ENCODE measurements around the gene TMEM80. TPM values are rescaled to one million over a fixed set of nuclear protein-coding genes. Genes with fewer than 3 reads are reported as not detected.

TMEM80 gene
- total RNA-seq, 4 donors from 2014 or later: 10.7 to 58.9 (median 44.5) TPM

DNA sequence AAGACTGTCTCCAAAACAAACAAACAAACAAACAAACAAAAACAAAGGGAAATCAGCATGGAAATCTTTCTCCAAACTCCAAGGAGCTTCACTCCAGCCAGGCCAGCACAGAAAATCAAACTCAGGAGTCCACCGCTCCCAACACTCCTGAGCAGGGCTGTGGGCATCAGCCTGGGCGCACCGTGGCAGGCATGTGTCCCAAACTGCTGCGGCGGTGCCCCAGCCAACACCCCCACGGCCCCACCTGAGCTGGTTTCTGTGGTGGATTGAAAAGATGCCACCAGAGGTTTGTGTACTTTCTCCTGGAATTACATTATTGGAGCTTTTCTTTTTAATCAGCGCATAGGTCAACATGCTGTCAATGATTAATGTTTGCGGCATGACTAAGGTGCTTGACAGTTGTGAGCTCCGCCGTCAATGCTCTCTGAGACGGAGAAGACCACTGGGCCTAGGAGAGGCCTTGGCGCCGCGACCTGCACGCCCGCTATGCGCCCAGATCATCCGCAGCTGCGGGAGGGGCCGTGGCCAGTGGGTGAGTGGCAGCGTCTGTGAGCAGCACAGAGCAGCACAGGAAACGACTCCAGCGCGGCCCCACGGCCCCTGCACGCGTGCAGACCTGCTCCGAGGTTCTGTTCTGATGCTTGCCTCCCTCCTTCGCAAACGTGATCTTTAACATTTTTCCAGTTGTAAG is 40.4 kb upstream of the TMEM80 start:
- Histone ChIP-seq H3K27ac (peak overlapping the region in 3 of 4 donors; percentile 51 to 90 (median 84)), H3K36me3 (peaks cover 0 to 29% (median 0%) of the 10 kb centered on the region in 3 donors), H3K4me3 (peak overlapping the region in 2 of 4 donors; percentile 5 to 30), H3K9me3 (no peaks in the 10 kb centered on the region), H3K27me3 (no peaks in the 10 kb centered on the region), H3K4me1 (peaks cover 0 to 53% (median 7%) of the 10 kb centered on the region in 4 donors)
- peak in 2 of 3 donors; percentile 59 to 66 for DNase-seq
- no peak for TF ChIP-seq CTCF (IDR thresholded peaks at IDR 0.05)
- no peak for TF ChIP-seq POLR2A (IDR thresholded peaks at IDR 0.05)

GRCh38 chr11:656426-656825 is 39.2 kb upstream of the TMEM80 start:
- no peak for TF ChIP-seq CTCF (IDR thresholded peaks at IDR 0.05)
- TF ChIP-seq POLR2A (IDR thresholded peaks at IDR 0.05): no peak
- H3K27ac ChIP-seq: peak overlapping the region in 3 of 4 donors; percentile 47 to 84 (median 59)
- H3K27me3 ChIP-seq: no peaks in the 10 kb centered on the region
- peaks cover 0 to 53% (median 7%) of the 10 kb centered on the region in 4 donors for H3K4me1 ChIP-seq
- H3K36me3 ChIP-seq: peaks cover 0 to 24% (median 0%) of the 10 kb centered on the region in 3 donors
- DNase-seq: no peak
- H3K9me3 ChIP-seq: no peaks in the 10 kb centered on the region
- H3K4me3 ChIP-seq: no peak overlapping the region

- no peaks in the 10 kb centered on the region for H3K27me3 ChIP-seq
- TF ChIP-seq POLR2A (IDR thresholded peaks at IDR 0.05): no peak
- TF ChIP-seq CTCF (IDR thresholded peaks at IDR 0.05): no peak
- peaks cover 0 to 53% (median 7%) of the 10 kb centered on the region in 4 donors for H3K4me1 ChIP-seq
- DNase-seq: peak in 1 of 3 donors; percentile 52
- H3K36me3 ChIP-seq: peaks cover 0 to 21% (median 0%) of the 10 kb centered on the region in 3 donors
- H3K4me3 ChIP-seq: no peak overlapping the region
- no peaks in the 10 kb centered on the region for H3K9me3 ChIP-seq
- H3K27ac ChIP-seq: peak overlapping the region in 3 of 4 donors; percentile 47 to 89 (median 84)
Measured at GRCh38 chr11:656866-657265, 38.8 kb upstream of the TMEM80 start.

- Histone ChIP-seq H3K36me3 (peaks cover 0 to 15% (median 0%) of the 10 kb centered on the region in 3 donors), H3K27me3 (no peaks in the 10 kb centered on the region), H3K4me1 (peaks cover 0 to 53% (median 7%) of the 10 kb centered on the region in 4 donors), H3K27ac (peak overlapping the region in 3 of 4 donors; percentile 47 to 89 (median 84)), H3K4me3 (peak overlapping the region in 1 of 4 donors; percentile 3), H3K9me3 (no peaks in the 10 kb centered on the region)
- DNase-seq: peak in 2 of 3 donors; percentile 81 to 83
- peak in 3 of 6 experiments; percentile 20 to 37 (median 26) for TF ChIP-seq CTCF (IDR thresholded peaks at IDR 0.05)
- TF ChIP-seq POLR2A (IDR thresholded peaks at IDR 0.05): peak; percentile 37 to 46
Measured at GRCh38 chr11:657691-658126, 37.9 kb upstream of the TMEM80 start.

- Histone ChIP-seq H3K36me3 (peaks cover 0 to 11% (median 0%) of the 10 kb centered on the region in 3 donors), H3K27me3 (no peaks in the 10 kb centered on the region), H3K9me3 (no peaks in the 10 kb centered on the region), H3K27ac (peak overlapping the region in 2 of 4 donors; percentile 15 to 84), H3K4me3 (no peak overlapping the region), H3K4me1 (peaks cover 0 to 45% (median 7%) of the 10 kb centered on the region in 4 donors)
- DNase-seq: peak in 1 of 3 donors; percentile 48
- TF ChIP-seq CTCF (IDR thresholded peaks at IDR 0.05) (no peak), POLR2A (IDR thresholded peaks at IDR 0.05) (no peak)
Measured at GRCh38 chr11:659532-660085, 36.0 kb upstream of the TMEM80 start.

Data from Peyer's patch (tissue), 4 donors.